SH-SY5Y (cell line): ENCODE data around the gene A2M.

Source experiments
- GATA2 ChIP-seq: IDR thresholded peaks from 2 replicates; pipeline ENCODE4 v1.6.1; 2011; ENCODE audit warnings: mild to moderate bottlenecking, low read depth, low read length
- GATA3 ChIP-seq: IDR thresholded peaks from 2 replicates; pipeline ENCODE4 v1.6.1; 2011; ENCODE audit warnings: low read depth, mild to moderate bottlenecking, low read length, moderate library complexity

Gene A2M

GRCh38 chr12:9127936-9128663, 12.4 kb upstream of the A2M start:
- no peak for TF ChIP-seq GATA3
- no peak for TF ChIP-seq GATA2

DNA sequence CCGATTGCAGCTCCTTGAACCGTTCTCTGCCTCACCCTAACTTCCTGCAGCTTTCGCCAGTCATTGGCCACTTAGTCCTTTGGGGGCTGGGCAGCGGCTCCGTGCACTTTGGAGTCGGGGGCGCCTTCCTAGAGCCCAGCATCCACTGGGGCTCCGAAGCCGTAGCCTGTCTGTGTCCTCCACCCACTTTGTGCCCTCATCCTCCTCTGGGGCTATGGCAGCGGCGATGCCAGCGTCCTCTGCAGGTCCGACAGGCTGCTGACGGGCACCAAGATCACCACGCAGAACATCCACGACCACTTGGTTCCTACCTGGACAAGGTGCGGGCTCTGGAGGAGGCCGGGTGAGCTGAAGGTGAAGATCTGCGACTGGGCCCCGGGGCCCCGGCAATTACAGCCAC, 11.8 kb upstream of the A2M start:
- TF ChIP-seq GATA3 (no peak), GATA2 (no peak)

- TF ChIP-seq GATA3 (no peak), GATA2 (no peak)
These were observed 8.8 kb upstream of the A2M start for GRCh38 chr12:9124383-9125031.

DNA sequence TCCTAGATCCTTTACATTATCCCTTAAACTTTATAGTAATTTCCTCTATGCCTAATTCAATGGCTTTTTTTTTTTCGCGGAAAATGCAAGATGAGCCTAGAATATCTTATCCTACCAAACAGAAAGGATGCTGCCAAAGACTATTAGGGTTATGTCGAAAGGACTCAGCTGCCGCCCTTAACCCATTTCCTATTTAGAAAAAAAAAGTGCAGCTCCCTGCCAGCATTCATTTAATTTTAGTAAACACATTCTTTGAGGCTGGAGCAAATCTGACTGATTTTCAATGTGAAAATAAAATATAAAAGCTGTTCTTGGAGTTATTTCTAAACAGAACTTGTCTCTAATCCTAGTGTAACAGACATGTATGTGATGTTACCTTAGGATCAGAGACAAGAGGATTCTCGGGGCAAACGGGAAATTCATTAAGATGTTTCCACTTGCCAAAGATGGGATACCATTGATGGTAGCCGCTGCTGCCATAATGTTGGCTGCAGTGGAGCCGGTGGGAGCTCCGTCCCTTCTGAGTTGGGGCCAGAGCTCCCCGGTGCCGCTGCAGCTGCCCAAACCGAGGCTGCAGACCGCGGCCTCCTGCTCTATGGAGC, 8.2 kb upstream of the A2M start:
- TF ChIP-seq GATA2 (no peak), GATA3 (no peak)

- no peak for TF ChIP-seq GATA2
- TF ChIP-seq GATA3 = no peak
These were observed 6.4 kb upstream of the A2M start for GRCh38 chr12:9122091-9122609.

DNA sequence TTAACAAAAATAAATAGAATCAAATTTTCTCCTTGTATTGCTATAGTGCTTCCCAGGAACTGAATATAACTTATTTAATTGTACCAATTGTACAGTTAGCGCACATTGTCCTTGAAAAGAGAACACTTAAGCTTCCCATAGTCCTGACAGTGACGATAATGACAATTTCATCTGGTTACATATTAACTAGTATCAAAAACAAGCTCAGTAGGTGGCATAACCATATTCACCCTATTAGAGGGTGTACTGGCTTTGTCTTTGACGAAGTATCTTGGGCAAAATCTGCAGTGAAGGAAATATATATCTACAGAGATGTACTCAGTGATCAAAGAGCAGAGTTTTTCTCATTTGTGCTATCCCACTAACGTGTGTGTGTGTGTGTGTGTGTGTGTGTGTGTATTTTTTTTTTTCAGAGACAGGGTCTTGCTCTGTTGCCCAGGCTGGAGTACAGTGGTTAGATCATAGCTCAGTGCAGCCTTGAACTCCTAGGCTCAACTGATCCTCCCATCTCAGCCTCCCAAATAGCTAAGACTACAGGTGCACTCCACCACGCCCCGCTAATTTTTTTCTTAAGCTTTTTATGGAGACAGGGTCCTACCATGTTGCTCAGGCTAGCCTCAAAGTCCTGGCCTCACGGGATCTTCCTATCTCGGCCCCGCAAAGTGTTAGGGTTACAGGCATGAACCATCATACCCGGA, 4.9 kb upstream of the A2M start:
- TF ChIP-seq GATA3 (no peak), GATA2 (no peak)

GRCh38 chr12:9118158-9118557, 2.4 kb upstream of the A2M start:
- TF ChIP-seq GATA3 = no peak
- TF ChIP-seq GATA2 = no peak

DNA sequence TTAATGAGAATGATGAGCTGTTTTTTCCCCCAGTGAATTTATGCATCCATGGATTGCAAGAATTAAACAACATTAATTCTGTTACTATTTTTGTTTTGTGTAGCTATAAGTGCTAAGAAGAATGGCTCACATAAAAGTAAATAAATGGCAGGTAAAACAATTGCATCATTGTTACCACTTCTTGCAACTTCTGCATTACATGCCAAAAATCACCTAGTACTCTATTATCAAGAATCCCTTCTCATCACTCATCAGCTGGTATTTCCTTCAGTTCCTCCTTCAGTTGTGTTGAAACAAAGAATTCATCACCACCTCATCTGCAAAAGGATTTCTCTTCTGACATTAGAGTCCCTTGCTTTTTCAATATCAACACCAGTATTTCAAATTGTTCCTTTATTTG, 773 bp downstream of the A2M start:
- no peak for TF ChIP-seq GATA3
- no peak for TF ChIP-seq GATA2

DNA sequence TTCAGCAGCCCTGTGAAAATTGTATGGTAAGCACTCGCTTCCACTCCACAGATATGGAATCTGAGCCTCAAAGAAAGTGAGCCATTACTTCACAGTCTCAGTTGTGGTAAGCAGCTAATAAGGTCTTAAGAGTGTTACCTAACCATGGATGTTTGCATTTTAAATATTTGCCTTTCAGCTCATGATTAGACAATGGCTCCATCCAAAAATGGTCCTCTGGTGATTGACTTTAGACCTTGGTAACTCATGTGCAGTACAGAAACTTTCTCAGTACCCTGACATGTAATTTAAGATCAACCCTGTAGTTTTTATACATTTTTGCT, 1.8 kb downstream of the A2M start:
- TF ChIP-seq GATA2 = no peak
- TF ChIP-seq GATA3 = no peak

DNA sequence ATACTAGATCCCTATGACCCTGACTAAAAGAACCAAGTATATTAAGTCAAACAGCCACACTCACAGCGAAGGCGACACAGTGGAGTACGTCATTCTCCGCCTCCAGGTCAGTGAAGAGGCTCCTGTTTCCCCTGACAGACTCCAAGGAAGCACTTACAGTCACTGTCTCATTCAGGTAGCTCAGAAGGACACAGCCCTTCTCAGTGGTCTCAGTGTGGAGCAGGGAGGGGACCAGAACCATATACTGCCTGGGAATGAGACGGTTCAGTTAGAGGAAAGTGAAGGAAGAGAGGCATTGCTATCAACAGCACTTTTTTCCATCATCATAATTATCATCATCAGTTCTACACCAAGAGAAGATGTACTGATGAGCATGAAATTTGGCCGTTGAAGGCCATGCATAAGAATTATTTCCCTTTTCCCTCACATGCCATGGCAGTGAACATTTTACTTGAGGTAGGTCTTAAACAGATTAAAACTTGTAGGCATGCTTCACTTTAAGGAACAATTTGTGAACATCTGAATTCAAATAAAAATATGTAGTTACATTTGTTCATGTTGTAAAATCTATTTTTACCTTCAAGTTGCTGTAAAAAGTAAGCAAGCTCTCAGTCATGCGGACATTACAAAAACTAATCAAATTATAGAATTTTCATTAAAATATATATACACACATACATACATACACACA, 2.3 kb downstream of the A2M start:
- TF ChIP-seq GATA3 (no peak), GATA2 (no peak)

DNA sequence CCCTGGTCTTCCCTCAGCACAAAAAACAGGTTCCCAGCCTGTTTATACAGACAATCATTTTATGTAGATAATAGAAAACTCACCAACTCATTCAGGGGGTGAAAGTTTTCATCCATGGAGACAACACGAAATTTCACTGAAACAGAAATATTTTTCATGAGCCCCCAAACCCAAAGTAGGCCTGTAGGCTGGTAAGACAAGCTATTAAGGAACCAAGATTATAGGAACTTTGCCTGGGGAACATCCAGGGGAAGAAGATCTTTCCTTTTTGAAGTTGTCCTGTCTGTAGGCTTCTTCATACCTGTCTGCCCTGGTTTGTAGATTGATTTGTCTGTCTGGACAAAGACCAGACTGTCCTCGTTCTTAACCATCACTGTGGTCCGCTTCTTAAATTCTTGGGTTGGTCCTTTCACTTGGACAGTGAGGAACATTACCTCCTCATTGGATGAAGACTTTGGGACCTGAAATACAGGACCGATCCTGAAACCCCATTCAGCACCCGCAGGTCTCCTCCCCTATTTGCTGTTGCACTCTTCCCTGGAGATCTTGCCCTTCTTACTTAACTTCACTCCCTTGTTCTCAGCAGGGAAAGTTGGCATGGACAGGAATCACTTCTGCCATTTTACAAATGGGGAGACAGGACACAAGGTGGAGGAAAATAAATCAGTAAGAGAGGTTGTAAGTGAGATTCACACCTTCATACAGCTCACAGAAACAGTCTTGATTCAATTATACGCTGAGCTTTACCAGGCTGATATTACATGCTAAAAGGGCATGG, 3.5 kb downstream of the A2M start:
- TF ChIP-seq GATA3 (no peak), GATA2 (no peak)

DNA sequence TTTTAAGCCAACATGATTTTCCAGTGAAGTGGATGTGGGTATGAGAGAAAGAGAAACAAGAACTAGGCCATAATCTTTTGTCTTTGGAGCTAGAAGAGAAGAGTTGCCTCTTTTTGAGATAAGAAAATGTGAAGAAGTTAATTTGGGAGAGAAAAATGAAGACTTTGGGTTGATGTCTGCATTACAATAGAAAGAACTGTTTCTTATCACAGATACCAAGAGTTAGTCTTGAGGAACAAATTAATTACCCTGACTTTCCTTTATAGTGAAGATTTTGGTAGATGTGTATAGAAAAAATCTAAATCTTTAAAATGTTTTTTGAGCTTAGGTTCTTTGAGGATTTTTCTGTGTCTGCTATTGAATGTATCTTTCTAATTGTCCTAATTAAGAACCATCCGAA, 4.2 kb downstream of the A2M start:
- TF ChIP-seq GATA2 = no peak
- no peak for TF ChIP-seq GATA3

DNA sequence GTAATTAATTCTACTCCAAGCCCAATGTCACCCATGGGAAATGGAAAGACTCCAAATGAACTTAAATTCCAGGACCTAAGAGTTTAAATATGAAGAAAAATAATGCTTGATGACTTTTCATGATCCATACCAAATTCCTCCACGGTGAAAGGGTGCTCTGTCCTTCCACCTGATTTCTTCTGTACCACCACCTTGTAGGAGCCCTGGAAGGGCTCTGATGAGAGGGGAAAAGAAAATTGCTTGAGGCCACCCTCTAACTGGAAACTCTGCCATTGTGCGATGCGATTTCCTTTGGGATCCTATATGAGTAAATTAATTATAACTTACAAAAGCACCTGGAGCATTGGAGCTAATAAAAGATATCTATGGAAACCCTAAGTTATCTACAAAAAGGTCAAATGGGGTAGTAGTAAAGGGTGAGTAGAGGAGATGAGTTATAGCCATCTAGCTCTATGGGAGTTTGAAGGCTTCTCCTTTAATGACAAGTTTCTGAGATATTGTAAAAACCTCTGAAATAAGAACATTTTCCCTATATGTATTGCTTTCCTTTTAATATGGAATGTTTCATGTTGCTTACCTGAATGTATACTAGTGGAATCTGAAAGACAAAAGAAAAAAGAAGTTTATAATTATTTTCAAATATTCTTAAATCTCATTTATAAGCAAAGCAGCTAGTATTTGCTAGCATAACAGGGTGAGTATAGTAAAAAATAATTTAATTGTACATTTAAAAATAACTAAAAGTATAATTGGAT, 5.8 kb downstream of the A2M start:
- TF ChIP-seq GATA2 (no peak), GATA3 (no peak)

DNA sequence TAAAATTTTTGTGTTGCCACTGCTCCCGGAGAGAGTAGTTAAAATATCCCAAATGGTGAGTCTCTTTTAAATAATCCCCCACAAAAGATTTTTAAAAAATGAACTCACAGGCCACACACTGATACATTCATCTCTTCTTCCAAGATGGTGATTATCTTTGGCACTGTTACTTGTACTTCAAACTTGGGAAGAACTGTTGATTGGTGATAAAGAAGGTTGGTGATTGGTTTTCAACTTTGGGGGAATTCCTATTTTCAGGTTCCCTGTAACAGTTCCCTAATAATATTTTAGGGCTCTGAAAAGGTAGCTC, 6.6 kb downstream of the A2M start:
- TF ChIP-seq GATA2 (no peak), GATA3 (no peak)
